SK-N-SH (cell line): Measurements from ENCODE around the gene ASTN2. TPM values are rescaled to one million over a fixed set of nuclear protein-coding genes. Genes with fewer than 3 reads are reported as not detected.

Experiments used
- CTCF ChIA-PET: fragments of 300-600, 350-600 bp; formaldehyde crosslinking; extraction: SDS; loops from one replicate; lab custom pipeline; 2021; lab: Yijun Ruan, JAX
- POLR2A ChIA-PET: fragments of 350-600 bp; sonication (Branson Sonifier 250); formaldehyde crosslinking; extraction: SDS; loops from one replicate; lab custom pipeline; 2020; ENCODE audit warnings: antibody characterized with exemption, inconsistent platforms; lab: Yijun Ruan, JAX
- DNase-seq: peaks from one replicate; pipeline ENCODE4 v3.0.0; 2012
- H2AFZ ChIP-seq: fragments of 200-600 bp; sonication (generic); 2 replicates; pipeline ENCODE4 v1.8.1; 2016; ENCODE audit warnings: antibody characterized with exemption, mild to moderate bottlenecking, low read depth
- H3F3A ChIP-seq: fragments of 200-600 bp; sonication (generic); replicated peaks from 2 replicates; pipeline ENCODE3; 2016; ENCODE audit warnings: antibody characterized with exemption, mild to moderate bottlenecking; ENCODE audit not compliant: insufficient read depth
- H3K27ac ChIP-seq, 2 experiments: fragments of 200-500 bp in 1 of 2; fragments of 200-600 bp in 1 of 2; sonication (Bioruptor generic) in 1 of 2; sonication (generic), shearing (Covaris generic) in 1 of 2; 2 replicates each; pipeline versions ENCODE4 v1.5.1 to v1.6.1; 2014 to 2016; ENCODE audit warnings: low read depth in 2 of 2, inconsistent platforms in 1 of 2, low read length in 1 of 2, mild to moderate bottlenecking in 1 of 2, mixed read lengths in 1 of 2
- H3K27me3 ChIP-seq: fragments of 200-600 bp; sonication (generic), shearing (Covaris generic); 2 replicates; pipeline ENCODE4 v1.6.1; 2016; ENCODE audit warnings: mixed run types; ENCODE audit not compliant: insufficient read depth
- H3K36me3 ChIP-seq, 2 experiments: fragments of 200-500 bp in 1 of 2; fragments of 200-600 bp in 1 of 2; sonication (Bioruptor generic) in 1 of 2; sonication (generic) in 1 of 2; replicated peaks in 1 of 2; 2 replicates each; pipeline versions ENCODE3 to v1.5.1; 2014 to 2016; ENCODE audit warnings: low read length in 1 of 2, mild to moderate bottlenecking in 1 of 2; ENCODE audit not compliant: insufficient read depth in 2 of 2, control insufficient read depth in 1 of 2
- H3K4me1 ChIP-seq, 2 experiments: fragments of 200-500 bp in 1 of 2; fragments of 200-600 bp in 1 of 2; sonication (Bioruptor generic) in 1 of 2; sonication (generic), shearing (Covaris generic) in 1 of 2; 2 replicates each; pipeline versions ENCODE4 v1.5.1 to v1.6.1; 2014 to 2016; ENCODE audit warnings: low read depth in 1 of 2, low read length in 1 of 2, mixed run types in 1 of 2; ENCODE audit not compliant: insufficient read depth in 2 of 2, control insufficient read depth in 1 of 2
- H3K4me2 ChIP-seq: fragments of 200-600 bp; sonication (generic), shearing (Covaris generic); 2 replicates; pipeline ENCODE4 v1.6.1; 2017; ENCODE audit warnings: mixed run types
- H3K4me3 ChIP-seq, 2 experiments: fragments of 200-500 bp in 1 of 2; fragments of 200-600 bp in 1 of 2; sonication (Bioruptor generic) in 1 of 2; sonication (generic), shearing (Covaris generic) in 1 of 2; 2 replicates each; pipeline versions ENCODE4 v1.5.1 to v1.8.1; 2014 to 2016; ENCODE audit warnings: low read depth in 2 of 2, inconsistent platforms in 1 of 2, low read length in 1 of 2, mild to moderate bottlenecking in 1 of 2, mixed read lengths in 1 of 2, moderate library complexity in 1 of 2
- H3K79me2 ChIP-seq: fragments of 200-600 bp; sonication (generic); 2 replicates; pipeline ENCODE4 v1.8.1; 2017; ENCODE audit warnings: mild to moderate bottlenecking; ENCODE audit not compliant: insufficient read depth
- H3K9ac ChIP-seq: fragments of 200-600 bp; sonication (generic); 2 replicates; pipeline ENCODE4 v1.6.1; 2017; ENCODE audit warnings: mixed run types
- H3K9me2 ChIP-seq: fragments of 200-600 bp; sonication (generic); 2 replicates; pipeline ENCODE4 v1.6.1; 2017; ENCODE audit warnings: mixed run types
- H3K9me3 ChIP-seq: fragments of 200-600 bp; sonication (generic); 2 replicates; pipeline ENCODE4 v1.6.1; 2017; ENCODE audit warnings: mixed run types, mild to moderate bottlenecking, moderate library complexity
- H4K20me1 ChIP-seq: fragments of 200-600 bp; sonication (generic); 2 replicates; pipeline ENCODE4 v1.6.1; 2017; ENCODE audit warnings: mild to moderate bottlenecking, mixed run types; ENCODE audit not compliant: insufficient read depth
- GABPA ChIP-seq: IDR thresholded peaks from 2 replicates; pipeline ENCODE4 v1.4.0; 2012; ENCODE audit warnings: low read depth, mild to moderate bottlenecking
- GATA2 ChIP-seq: sonication (generic); formaldehyde crosslinking; IDR thresholded peaks from 2 replicates; pipeline ENCODE4 v1.5.0; 2020; ENCODE audit warnings: mild to moderate bottlenecking, missing genetic modification reagents
- MXI1 ChIP-seq: IDR thresholded peaks from 2 replicates; pipeline ENCODE4 v1.6.1; 2012; ENCODE audit warnings: mild to moderate bottlenecking, low read depth, low read length, improper control_type of control experiment
- NFIC ChIP-seq: IDR thresholded peaks from 2 replicates; pipeline ENCODE4 v1.4.0; 2012; ENCODE audit warnings: borderline replicate concordance
- NRF1 ChIP-seq: IDR thresholded peaks from 2 replicates; pipeline ENCODE4 v1.6.1; 2012; ENCODE audit warnings: low read depth, mild to moderate bottlenecking, low read length
- POLR2AphosphoS5 ChIP-seq: IDR thresholded peaks from 2 replicates; pipeline ENCODE4 v1.6.1; 2012; ENCODE audit warnings: low read depth, low read length
- RAD21 ChIP-seq: IDR thresholded peaks from 2 replicates; pipeline ENCODE4 v1.6.1; 2012; ENCODE audit warnings: mild to moderate bottlenecking, low read length
- RCOR1 ChIP-seq: fragments of 150-350 bp; IDR thresholded peaks from 2 replicates; pipeline ENCODE4 v1.6.1; 2017; ENCODE audit warnings: antibody characterized with exemption, low read length
- SIN3A ChIP-seq: IDR thresholded peaks from 2 replicates; pipeline ENCODE4 v1.6.1; 2012; ENCODE audit warnings: low read depth, mild to moderate bottlenecking, low read length, moderate library complexity, borderline replicate concordance
- SMC3 ChIP-seq: IDR thresholded peaks from 2 replicates; pipeline ENCODE4 v1.6.1; 2012; ENCODE audit warnings: low read depth, low read length, improper control_type of control experiment
- TAF1 ChIP-seq: IDR thresholded peaks from 2 replicates; pipeline ENCODE4 v1.6.1; 2012; ENCODE audit warnings: low read depth, mild to moderate bottlenecking, low read length, moderate library complexity, borderline replicate concordance
- TCF12 ChIP-seq: IDR thresholded peaks from 2 replicates; pipeline ENCODE4 v1.4.0; 2012
- WGBS: methylation state at CpG from one replicate; pipeline ENCODE4 v1.1.6; 2017; ENCODE audit warnings: low lambda C conversion rate; 5-methylcytosine and 5-hydroxymethylcytosine counted together
- polyA plus RNA-seq, 3 experiments: library from polyadenylated mRNA; depleted of rRNA; stranded (reverse); fragments of >200 nt; gene quantifications; 2 replicates each; pipeline ENCODE4 v1.2.3, GENCODE V29; 2012
- TF ChIP-seq, protein P1 (sequence below): fragments of 200-600 bp; sonication (generic); IDR thresholded peaks from 2 replicates; pipeline ENCODE4 v1.6.1; 2017; ENCODE audit warnings: antibody characterized with exemption, mild to moderate bottlenecking, moderate library complexity
- TF ChIP-seq, protein P2 (sequence below): IDR thresholded peaks from 2 replicates; pipeline ENCODE4 v1.6.1; 2012; ENCODE audit warnings: mild to moderate bottlenecking, low read depth, low read length, moderate library complexity
- TF ChIP-seq, protein P3 (sequence below): fragments of 150-350 bp; IDR thresholded peaks from 2 replicates; pipeline ENCODE4 v1.6.1; 2017; ENCODE audit warnings: antibody characterized with exemption, low read length, low read depth, borderline replicate concordance

Gene ASTN2
- polyA plus RNA-seq, 1 of the 3 experiments (the other 2 are of a cell fraction), result 6.6 TPM

DNA sequence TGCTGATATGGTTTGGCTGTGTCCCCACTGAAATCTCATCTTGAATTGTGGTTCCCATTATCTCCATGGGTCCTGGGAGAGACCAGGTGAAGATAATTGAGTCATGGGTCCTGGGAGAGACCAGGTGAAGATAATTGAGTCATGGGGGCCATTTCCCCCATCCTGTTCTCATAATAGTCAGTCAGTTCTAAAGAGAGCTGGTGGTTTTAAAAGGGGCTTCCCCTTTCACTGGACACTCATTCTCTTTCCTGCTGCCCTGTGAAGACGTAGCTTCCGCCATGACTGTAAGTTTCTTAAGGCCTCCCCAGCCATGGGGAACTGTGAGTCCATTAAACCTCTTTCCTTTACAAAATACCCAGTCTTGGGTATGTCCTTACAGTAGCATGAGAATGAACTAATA is 628.1 kb downstream of the ASTN2 start:
- Histone ChIP-seq H3K4me2 (no peak overlapping the region), H3K27me3 (no peaks in the 10 kb centered on the region), H3K36me3 (no peaks in the 10 kb centered on the region), H2AFZ (no peak overlapping the region), H3K9me3 (no peaks in the 10 kb centered on the region), H3K27ac (no peak overlapping the region), H3F3A (no peaks in the 10 kb centered on the region), H3K9ac (no peak overlapping the region), H3K4me3 (no peak overlapping the region), H3K4me1 (peaks cover 0 to 3% of the 10 kb centered on the region in 2 experiments; a peak in 1 of 4 replicates), H4K20me1 (no peaks in the 10 kb centered on the region), H3K9me2 (no peaks in the 10 kb centered on the region), H3K79me2 (no peaks in the 10 kb centered on the region)
- ChIA-PET POLR2A (no interaction called here), CTCF (no interaction called here)
- TF ChIP-seq, protein P1, sequence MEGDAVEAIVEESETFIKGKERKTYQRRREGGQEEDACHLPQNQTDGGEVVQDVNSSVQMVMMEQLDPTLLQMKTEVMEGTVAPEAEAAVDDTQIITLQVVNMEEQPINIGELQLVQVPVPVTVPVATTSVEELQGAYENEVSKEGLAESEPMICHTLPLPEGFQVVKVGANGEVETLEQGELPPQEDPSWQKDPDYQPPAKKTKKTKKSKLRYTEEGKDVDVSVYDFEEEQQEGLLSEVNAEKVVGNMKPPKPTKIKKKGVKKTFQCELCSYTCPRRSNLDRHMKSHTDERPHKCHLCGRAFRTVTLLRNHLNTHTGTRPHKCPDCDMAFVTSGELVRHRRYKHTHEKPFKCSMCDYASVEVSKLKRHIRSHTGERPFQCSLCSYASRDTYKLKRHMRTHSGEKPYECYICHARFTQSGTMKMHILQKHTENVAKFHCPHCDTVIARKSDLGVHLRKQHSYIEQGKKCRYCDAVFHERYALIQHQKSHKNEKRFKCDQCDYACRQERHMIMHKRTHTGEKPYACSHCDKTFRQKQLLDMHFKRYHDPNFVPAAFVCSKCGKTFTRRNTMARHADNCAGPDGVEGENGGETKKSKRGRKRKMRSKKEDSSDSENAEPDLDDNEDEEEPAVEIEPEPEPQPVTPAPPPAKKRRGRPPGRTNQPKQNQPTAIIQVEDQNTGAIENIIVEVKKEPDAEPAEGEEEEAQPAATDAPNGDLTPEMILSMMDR, result no peak
- no peak for TF ChIP-seq NFIC
- TF ChIP-seq TCF12, result no peak
- TF ChIP-seq GABPA, result no peak
- TF ChIP-seq RCOR1, result no peak
- no peak for TF ChIP-seq RAD21
- TF ChIP-seq POLR2AphosphoS5, result no peak
- TF ChIP-seq, protein P2, sequence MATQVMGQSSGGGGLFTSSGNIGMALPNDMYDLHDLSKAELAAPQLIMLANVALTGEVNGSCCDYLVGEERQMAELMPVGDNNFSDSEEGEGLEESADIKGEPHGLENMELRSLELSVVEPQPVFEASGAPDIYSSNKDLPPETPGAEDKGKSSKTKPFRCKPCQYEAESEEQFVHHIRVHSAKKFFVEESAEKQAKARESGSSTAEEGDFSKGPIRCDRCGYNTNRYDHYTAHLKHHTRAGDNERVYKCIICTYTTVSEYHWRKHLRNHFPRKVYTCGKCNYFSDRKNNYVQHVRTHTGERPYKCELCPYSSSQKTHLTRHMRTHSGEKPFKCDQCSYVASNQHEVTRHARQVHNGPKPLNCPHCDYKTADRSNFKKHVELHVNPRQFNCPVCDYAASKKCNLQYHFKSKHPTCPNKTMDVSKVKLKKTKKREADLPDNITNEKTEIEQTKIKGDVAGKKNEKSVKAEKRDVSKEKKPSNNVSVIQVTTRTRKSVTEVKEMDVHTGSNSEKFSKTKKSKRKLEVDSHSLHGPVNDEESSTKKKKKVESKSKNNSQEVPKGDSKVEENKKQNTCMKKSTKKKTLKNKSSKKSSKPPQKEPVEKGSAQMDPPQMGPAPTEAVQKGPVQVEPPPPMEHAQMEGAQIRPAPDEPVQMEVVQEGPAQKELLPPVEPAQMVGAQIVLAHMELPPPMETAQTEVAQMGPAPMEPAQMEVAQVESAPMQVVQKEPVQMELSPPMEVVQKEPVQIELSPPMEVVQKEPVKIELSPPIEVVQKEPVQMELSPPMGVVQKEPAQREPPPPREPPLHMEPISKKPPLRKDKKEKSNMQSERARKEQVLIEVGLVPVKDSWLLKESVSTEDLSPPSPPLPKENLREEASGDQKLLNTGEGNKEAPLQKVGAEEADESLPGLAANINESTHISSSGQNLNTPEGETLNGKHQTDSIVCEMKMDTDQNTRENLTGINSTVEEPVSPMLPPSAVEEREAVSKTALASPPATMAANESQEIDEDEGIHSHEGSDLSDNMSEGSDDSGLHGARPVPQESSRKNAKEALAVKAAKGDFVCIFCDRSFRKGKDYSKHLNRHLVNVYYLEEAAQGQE, result no peak
- TF ChIP-seq, protein P3, sequence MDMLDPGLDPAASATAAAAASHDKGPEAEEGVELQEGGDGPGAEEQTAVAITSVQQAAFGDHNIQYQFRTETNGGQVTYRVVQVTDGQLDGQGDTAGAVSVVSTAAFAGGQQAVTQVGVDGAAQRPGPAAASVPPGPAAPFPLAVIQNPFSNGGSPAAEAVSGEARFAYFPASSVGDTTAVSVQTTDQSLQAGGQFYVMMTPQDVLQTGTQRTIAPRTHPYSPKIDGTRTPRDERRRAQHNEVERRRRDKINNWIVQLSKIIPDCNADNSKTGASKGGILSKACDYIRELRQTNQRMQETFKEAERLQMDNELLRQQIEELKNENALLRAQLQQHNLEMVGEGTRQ, result no peak
- TF ChIP-seq TAF1, result no peak
- TF ChIP-seq GATA2 (CRISPR knock-in tag), result no peak
- TF ChIP-seq MXI1, result no peak
- TF ChIP-seq SIN3A, result no peak
- no peak for TF ChIP-seq SMC3
- no peak for TF ChIP-seq NRF1
- DNase-seq, result no peak
- 88% methylated on average over 2 of the region's 2 CpGs for WGBS
